ENCODE data around the gene MYO15B. TPM values are rescaled to one million over a fixed set of nuclear protein-coding genes. Genes with fewer than 3 reads are reported as not detected.
A peak's percentile ranks its signal among the peaks of the same experiment; 100 is the strongest.

Gene MYO15B
- total and polyA plus RNA-seq, 2 of the 13 experiments (the other 11 are each of a cell fraction or from before 2014, with no cell fraction given): 2.8 to 8.1 TPM

DNA sequence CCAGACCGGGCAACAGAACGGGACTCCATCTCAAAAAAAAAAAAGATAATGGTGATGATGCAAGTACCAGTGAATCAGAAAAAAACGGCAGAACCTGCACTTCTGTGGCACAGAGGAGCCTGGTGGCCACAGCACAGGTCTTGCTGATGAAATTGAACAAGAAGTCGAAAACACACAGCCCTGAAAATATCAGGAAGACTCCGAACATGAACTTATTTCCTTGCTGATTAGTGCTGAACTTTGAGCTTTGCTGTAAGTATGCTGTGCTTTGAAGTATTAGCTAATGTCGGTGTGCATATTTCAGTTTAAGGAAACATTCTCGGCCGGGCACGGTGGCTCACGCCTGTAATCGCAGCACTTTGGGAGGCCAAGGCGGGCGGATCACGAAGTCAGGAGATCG lies 10.9 kb upstream of the MYO15B start (continued):
- TF ChIP-seq IKZF4 (CRISPR knock-in tag; IDR thresholded peaks at IDR 0.05; ENCODE audit: borderline replicate concordance, low read depth, not compliant biosample characterization) (no peak), NR2F2 (IDR thresholded peaks at IDR 0.05; ENCODE audit: borderline replicate concordance, low read depth) (no peak), SMARCE1 (IDR thresholded peaks at IDR 0.05; ENCODE audit: borderline replicate concordance) (no peak), NFYC (CRISPR knock-in tag; IDR thresholded peaks at IDR 0.05) (0 out of 2 replicates have a peak, but pooled peaks have one; percentile 21), ZNF12 (CRISPR knock-in tag; IDR thresholded peaks at IDR 0.05) (peak; percentile 84; the same call in 1 of the 2 replicates), TSC22D2 (CRISPR knock-in tag; IDR thresholded peaks at IDR 0.05; ENCODE audit: borderline replicate concordance) (0 out of 2 replicates have a peak, but pooled peaks have one; percentile 50), ZNF891 (CRISPR knock-in tag; IDR thresholded peaks at IDR 0.05) (no peak), ZNF557 (CRISPR knock-in tag; IDR thresholded peaks at IDR 0.05) (no peak), NCOA1 (CRISPR knock-in tag; IDR thresholded peaks at IDR 0.05) (no peak), MIER3 (CRISPR knock-in tag; IDR thresholded peaks at IDR 0.05; ENCODE audit: borderline replicate concordance) (peak; percentile 37; the same call in 1 of the 2 replicates), TBX2 (CRISPR knock-in tag; IDR thresholded peaks at IDR 0.05; ENCODE audit: borderline replicate concordance) (peak; percentile 31; the same call in 1 of the 2 replicates), NFE2 (CRISPR knock-in tag; IDR thresholded peaks at IDR 0.05) (no peak), TMF1 (CRISPR knock-in tag; IDR thresholded peaks at IDR 0.05; ENCODE audit: low read depth) (no peak), KDM5B (CRISPR knock-in tag; IDR thresholded peaks at IDR 0.05; ENCODE audit: borderline replicate concordance) (no peak), ZNF235 (CRISPR knock-in tag; IDR thresholded peaks at IDR 0.05; ENCODE audit: borderline replicate concordance) (no peak), TP53 (CRISPR knock-in tag; conservative IDR thresholded peaks at IDR 0.05) (no peak), KAT7 (CRISPR knock-in tag; IDR thresholded peaks at IDR 0.05; ENCODE audit: borderline replicate concordance) (0 out of 2 replicates have a peak, but pooled peaks have one; percentile 8), ZNF839 (CRISPR knock-in tag; IDR thresholded peaks at IDR 0.05; ENCODE audit: borderline replicate concordance) (no peak), ZNF383 (CRISPR knock-in tag; IDR thresholded peaks at IDR 0.05; ENCODE audit: borderline replicate concordance) (no peak), HOXA9 (CRISPR knock-in tag; IDR thresholded peaks at IDR 0.05; ENCODE audit: borderline replicate concordance) (no peak)
- TF ChIP-seq, protein P1, sequence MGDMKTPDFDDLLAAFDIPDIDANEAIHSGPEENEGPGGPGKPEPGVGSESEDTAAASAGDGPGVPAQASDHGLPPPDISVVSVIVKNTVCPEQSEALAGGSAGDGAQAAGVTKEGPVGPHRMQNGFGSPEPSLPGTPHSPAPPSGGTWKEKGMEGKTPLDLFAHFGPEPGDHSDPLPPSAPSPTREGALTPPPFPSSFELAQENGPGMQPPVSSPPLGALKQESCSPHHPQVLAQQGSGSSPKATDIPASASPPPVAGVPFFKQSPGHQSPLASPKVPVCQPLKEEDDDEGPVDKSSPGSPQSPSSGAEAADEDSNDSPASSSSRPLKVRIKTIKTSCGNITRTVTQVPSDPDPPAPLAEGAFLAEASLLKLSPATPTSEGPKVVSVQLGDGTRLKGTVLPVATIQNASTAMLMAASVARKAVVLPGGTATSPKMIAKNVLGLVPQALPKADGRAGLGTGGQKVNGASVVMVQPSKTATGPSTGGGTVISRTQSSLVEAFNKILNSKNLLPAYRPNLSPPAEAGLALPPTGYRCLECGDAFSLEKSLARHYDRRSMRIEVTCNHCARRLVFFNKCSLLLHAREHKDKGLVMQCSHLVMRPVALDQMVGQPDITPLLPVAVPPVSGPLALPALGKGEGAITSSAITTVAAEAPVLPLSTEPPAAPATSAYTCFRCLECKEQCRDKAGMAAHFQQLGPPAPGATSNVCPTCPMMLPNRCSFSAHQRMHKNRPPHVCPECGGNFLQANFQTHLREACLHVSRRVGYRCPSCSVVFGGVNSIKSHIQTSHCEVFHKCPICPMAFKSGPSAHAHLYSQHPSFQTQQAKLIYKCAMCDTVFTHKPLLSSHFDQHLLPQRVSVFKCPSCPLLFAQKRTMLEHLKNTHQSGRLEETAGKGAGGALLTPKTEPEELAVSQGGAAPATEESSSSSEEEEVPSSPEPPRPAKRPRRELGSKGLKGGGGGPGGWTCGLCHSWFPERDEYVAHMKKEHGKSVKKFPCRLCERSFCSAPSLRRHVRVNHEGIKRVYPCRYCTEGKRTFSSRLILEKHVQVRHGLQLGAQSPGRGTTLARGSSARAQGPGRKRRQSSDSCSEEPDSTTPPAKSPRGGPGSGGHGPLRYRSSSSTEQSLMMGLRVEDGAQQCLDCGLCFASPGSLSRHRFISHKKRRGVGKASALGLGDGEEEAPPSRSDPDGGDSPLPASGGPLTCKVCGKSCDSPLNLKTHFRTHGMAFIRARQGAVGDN (CRISPR knock-in tag; IDR thresholded peaks at IDR 0.05): no peak; the same call in 1 of the 2 replicates
- TF ChIP-seq, protein P2, sequence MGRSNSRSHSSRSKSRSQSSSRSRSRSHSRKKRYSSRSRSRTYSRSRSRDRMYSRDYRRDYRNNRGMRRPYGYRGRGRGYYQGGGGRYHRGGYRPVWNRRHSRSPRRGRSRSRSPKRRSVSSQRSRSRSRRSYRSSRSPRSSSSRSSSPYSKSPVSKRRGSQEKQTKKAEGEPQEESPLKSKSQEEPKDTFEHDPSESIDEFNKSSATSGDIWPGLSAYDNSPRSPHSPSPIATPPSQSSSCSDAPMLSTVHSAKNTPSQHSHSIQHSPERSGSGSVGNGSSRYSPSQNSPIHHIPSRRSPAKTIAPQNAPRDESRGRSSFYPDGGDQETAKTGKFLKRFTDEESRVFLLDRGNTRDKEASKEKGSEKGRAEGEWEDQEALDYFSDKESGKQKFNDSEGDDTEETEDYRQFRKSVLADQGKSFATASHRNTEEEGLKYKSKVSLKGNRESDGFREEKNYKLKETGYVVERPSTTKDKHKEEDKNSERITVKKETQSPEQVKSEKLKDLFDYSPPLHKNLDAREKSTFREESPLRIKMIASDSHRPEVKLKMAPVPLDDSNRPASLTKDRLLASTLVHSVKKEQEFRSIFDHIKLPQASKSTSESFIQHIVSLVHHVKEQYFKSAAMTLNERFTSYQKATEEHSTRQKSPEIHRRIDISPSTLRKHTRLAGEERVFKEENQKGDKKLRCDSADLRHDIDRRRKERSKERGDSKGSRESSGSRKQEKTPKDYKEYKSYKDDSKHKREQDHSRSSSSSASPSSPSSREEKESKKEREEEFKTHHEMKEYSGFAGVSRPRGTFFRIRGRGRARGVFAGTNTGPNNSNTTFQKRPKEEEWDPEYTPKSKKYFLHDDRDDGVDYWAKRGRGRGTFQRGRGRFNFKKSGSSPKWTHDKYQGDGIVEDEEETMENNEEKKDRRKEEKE (IDR thresholded peaks at IDR 0.05): no peak

Measured in HepG2 (cell line).